ENCODE data around the gene PNCK.

PNCK gene

DNA sequence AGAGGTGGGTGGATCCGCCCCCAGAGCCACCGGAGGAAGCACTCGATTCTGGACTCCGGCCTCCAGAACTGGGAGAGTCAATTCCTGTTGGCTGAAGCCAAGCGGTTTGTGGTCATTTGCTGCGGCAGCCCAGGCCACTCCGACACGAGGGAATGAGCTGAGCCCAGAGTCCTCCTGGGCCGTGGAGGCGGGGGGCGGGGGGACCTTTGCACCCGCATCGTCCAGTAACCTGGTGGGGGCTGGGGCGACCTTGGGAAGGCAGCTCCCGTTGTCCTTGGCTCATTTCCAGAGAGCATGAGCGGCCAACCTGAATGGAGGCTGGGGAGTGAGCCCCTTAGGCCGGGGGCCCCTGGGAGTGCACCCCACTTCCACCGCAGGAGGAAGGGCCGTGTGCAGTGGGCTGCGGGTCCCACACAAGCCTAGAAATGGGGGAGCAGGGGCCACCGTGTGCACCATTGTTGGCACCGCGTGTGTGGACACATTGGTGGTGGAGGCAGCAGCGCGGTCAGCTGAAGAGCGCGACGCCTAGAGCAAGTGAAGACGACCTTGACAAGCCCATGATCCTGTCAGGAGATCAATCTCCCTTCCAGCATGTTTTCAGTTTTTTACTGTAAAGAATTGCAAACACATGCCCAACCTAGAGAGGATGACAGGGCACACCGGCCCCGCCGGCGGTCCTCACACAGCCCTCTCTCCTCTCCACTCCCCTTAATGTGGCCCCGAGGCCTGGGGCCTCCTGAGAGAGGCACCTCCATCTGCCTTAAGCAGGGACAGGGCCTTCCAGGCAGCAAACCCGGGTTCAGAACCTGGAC, 46.5 kb downstream of the PNCK start:
- no peak for DNase-seq (ENCODE audit: low spot score)

GRCh38 chrX:153626025-153626633, 47.5 kb downstream of the PNCK start:
- no peak for DNase-seq (ENCODE audit: low spot score)

- DNase-seq (ENCODE audit: low spot score), result no peak
Observed at GRCh38 chrX:153625271-153626024, 48.2 kb downstream of the PNCK start.

GRCh38 chrX:153624196-153625091, 49.2 kb downstream of the PNCK start:
- DNase-seq (ENCODE audit: low spot score), result no peak

DNA sequence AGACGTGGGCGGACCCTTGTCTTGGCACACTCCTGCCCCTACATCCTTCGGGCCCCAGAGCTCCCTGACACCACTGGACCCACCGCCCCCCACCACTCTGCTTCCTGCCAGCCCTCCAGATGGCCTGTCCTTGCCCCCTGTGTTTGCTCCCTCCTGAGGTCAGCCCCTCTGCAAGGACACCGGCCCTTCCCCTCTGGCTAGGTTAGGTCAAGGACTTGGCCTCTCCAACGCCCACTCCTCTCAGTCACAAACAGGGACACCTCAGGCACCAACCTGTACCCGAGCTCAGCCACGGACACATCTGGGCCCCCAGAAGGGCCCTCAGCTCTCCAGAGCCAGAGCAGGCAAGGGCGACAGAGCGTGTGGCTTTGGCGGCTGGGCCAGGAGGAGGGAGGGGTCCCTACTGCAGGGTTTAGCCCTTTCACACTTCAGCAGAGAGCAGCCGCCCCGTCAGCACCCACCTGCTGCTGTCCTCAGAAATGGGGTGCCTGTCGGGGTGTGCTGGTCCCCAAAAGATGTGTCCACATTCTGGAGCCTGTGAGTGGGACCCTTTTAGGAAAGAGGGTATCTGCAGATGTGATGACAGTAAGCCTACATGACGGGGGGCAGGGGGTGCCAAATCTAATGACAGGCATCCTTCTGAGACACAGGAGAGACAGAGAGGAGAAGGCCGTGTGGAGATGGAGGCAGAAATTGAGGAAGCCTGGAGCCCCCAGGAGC, 50.1 kb downstream of the PNCK start:
- DNase-seq (ENCODE audit: low spot score), result no peak

DNA sequence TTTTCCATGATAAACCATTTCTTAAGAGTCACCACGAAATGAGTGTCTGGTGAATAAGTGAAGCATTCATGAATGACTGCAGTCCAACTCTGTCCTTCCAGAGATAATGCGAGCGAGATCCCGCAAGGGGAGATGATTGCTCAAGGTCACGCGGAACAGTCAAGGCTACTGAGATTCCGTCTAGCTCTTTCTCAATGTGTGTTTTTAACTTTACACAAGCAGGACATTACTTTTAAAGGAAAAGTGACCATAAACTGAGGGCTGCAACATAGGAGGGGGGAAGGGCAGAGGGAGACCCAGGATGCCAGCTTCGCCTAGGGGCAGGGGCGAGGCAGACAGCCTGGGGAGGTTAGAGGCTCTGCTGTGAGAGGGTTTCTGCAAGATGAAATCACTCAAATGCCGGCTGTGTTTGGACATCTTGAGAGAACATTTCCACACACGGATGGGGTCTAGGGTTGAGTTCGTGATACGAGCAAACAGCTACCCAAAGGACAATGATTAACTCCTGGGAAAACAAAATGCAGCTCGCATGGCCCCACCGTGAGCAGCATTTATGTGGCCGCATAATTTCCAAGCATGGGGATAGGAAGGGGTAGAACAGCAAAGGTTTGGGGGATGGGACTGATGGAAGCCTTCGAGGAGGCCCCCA, 50.8 kb downstream of the PNCK start:
- no peak for DNase-seq (ENCODE audit: low spot score)

GRCh38 chrX:153621949-153622598, 51.5 kb downstream of the PNCK start:
- no peak for DNase-seq (ENCODE audit: low spot score)

DNA sequence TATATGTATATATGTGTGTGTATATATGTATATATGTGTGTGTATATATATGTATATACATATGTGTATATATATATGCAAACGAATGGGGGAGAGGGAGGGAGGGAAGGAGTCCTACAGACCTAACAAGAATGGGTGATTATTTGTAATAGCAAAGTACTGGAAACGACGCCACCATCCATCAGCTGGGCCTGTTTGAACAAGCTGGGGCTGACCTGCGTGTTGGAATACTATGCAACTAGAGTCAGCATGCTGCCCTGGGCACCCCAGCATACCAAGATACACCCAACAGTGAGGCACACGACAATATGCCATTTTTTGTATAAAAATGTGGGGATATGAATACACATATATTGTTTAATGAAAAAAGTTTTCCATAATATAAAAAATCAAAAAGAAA, 53.0 kb downstream of the PNCK start:
- DNase-seq (ENCODE audit: low spot score), result no peak
